ENCODE results near the gene SLC26A5.

DNA sequence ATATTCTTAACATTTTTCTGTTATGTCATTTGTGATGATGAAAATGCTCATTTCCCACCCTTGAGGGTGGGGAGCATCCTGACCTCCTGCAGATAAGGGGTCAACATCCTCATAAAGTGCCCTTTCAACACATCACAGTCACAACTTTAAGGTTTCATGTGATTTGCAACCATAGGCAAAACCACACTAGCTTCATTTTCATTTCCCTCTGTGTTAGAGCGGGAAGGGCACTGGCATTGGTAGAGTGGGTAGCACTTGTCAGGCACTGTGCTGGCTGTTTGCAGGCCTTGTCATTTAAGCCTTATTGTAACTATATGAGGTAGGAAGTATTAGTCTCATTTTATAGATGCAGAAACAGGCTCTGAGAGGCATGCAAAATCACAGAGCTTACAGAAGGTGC is 58.8 kb downstream of the SLC26A5 start:
- TF ChIP-seq, protein P1, sequence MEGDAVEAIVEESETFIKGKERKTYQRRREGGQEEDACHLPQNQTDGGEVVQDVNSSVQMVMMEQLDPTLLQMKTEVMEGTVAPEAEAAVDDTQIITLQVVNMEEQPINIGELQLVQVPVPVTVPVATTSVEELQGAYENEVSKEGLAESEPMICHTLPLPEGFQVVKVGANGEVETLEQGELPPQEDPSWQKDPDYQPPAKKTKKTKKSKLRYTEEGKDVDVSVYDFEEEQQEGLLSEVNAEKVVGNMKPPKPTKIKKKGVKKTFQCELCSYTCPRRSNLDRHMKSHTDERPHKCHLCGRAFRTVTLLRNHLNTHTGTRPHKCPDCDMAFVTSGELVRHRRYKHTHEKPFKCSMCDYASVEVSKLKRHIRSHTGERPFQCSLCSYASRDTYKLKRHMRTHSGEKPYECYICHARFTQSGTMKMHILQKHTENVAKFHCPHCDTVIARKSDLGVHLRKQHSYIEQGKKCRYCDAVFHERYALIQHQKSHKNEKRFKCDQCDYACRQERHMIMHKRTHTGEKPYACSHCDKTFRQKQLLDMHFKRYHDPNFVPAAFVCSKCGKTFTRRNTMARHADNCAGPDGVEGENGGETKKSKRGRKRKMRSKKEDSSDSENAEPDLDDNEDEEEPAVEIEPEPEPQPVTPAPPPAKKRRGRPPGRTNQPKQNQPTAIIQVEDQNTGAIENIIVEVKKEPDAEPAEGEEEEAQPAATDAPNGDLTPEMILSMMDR (IDR thresholded peaks at IDR 0.05) = no peak
- TF ChIP-seq POLR2A (IDR thresholded peaks at IDR 0.05) = no peak

Data from esophagus squamous epithelium (tissue), 4 donors.